ENCODE results near the gene GPATCH2L. TPM values are rescaled to one million over a fixed set of nuclear protein-coding genes. Genes with fewer than 3 reads are reported as not detected.

GPATCH2L gene
- total RNA-seq, 2 donors from 2014 or later: 111 to 116 TPM

GRCh38 chr14:76118594-76118993 lies 33.1 kb upstream of the GPATCH2L start:
- WGBS, 2 experiments (ENCODE audit: insufficient coverage in 1 of 2, insufficient read length in 1 of 2): 86 to 97% methylated on average over 4 of the region's 4 CpGs
- TF ChIP-seq CTCF (conservative IDR thresholded peaks at IDR 0.05): no peak
- no peak overlapping the region for H3K4me3 Mint-ChIP-seq

GRCh38 chr14:76121089-76121748 lies 30.5 kb upstream of the GPATCH2L start:
- 54 to 73% methylated on average over 3 to 4 of the region's 4 CpGs for WGBS, 2 experiments (ENCODE audit: insufficient coverage in 1 of 2, insufficient read length in 1 of 2)
- Mint-ChIP-seq H3K36me3 (ENCODE audit: low read depth) (no peaks in the 10 kb centered on the region), H3K9me3 (no peaks in the 10 kb centered on the region), H3K4me1 (peaks cover 23% of the 10 kb centered on the region), H3K27ac (no peak overlapping the region), H3K4me3 (no peak overlapping the region), H3K27me3 (ENCODE audit: insufficient read depth) (peaks cover 2% of the 10 kb centered on the region)
- H3K9me3 ChIP-seq (ENCODE audit: control insufficient read depth, low read length): no peaks in the 10 kb centered on the region
- H3K4me1 ChIP-seq (ENCODE audit: control insufficient read depth, insufficient read depth, low read length): peaks cover 6% of the 10 kb centered on the region
- no peak overlapping the region for H3K9ac ChIP-seq (ENCODE audit: extremely low read depth, low read length, poor library complexity, severe bottlenecking)
- H3K27ac ChIP-seq (ENCODE audit: low read depth, low read length): no peak overlapping the region
- H3K36me3 ChIP-seq (ENCODE audit: control insufficient read depth, insufficient read depth, low read length): no peaks in the 10 kb centered on the region
- TF ChIP-seq CTCF (conservative IDR thresholded peaks at IDR 0.05): no peak
- H3K27me3 ChIP-seq (ENCODE audit: control insufficient read depth, insufficient read depth, low read length, poor library complexity, severe bottlenecking): no peaks in the 10 kb centered on the region
- H3K4me3 ChIP-seq (ENCODE audit: low read length): no peak overlapping the region
- no peak for DNase-seq

More at GRCh38 chr14:76118594-76118993, 33.1 kb upstream of the GPATCH2L start:
- no peaks in the 10 kb centered on the region for H3K36me3 Mint-ChIP-seq (ENCODE audit: low read depth)
- Histone ChIP-seq H3K9ac (ENCODE audit: extremely low read depth, low read length, poor library complexity, severe bottlenecking) (no peak overlapping the region), H3K27ac (ENCODE audit: low read depth, low read length) (no peak overlapping the region), H3K4me3 (ENCODE audit: low read length) (no peak overlapping the region), H3K9me3 (ENCODE audit: control insufficient read depth, low read length) (no peaks in the 10 kb centered on the region), H3K27me3 (ENCODE audit: control insufficient read depth, insufficient read depth, low read length, poor library complexity, severe bottlenecking) (no peaks in the 10 kb centered on the region), H3K36me3 (ENCODE audit: control insufficient read depth, insufficient read depth, low read length) (no peaks in the 10 kb centered on the region), H3K4me1 (ENCODE audit: control insufficient read depth, insufficient read depth, low read length) (no peaks in the 10 kb centered on the region)
- no peak for DNase-seq
- no peaks in the 10 kb centered on the region for H3K9me3 Mint-ChIP-seq
- H3K27ac Mint-ChIP-seq: no peak overlapping the region
- H3K27me3 Mint-ChIP-seq (ENCODE audit: insufficient read depth): peaks cover 6% of the 10 kb centered on the region
- H3K4me1 Mint-ChIP-seq: peaks cover 20% of the 10 kb centered on the region

- H3K27me3 Mint-ChIP-seq (ENCODE audit: insufficient read depth): peaks cover 2% of the 10 kb centered on the region
- Histone ChIP-seq H3K27me3 (ENCODE audit: control insufficient read depth, insufficient read depth, low read length, poor library complexity, severe bottlenecking) (no peaks in the 10 kb centered on the region), H3K9ac (ENCODE audit: extremely low read depth, low read length, poor library complexity, severe bottlenecking) (no peak overlapping the region), H3K36me3 (ENCODE audit: control insufficient read depth, insufficient read depth, low read length) (no peaks in the 10 kb centered on the region), H3K27ac (ENCODE audit: low read depth, low read length) (no peak overlapping the region), H3K4me3 (ENCODE audit: low read length) (no peak overlapping the region), H3K9me3 (ENCODE audit: control insufficient read depth, low read length) (no peaks in the 10 kb centered on the region), H3K4me1 (ENCODE audit: control insufficient read depth, insufficient read depth, low read length) (peaks cover 6% of the 10 kb centered on the region)
- H3K4me3 Mint-ChIP-seq: no peak overlapping the region
- 80 to 86% methylated on average over 8 to 10 of the region's 10 CpGs for WGBS, 2 experiments (ENCODE audit: insufficient coverage in 1 of 2, insufficient read length in 1 of 2)
- H3K9me3 Mint-ChIP-seq: no peaks in the 10 kb centered on the region
- no peak for TF ChIP-seq CTCF (conservative IDR thresholded peaks at IDR 0.05)
- H3K27ac Mint-ChIP-seq: no peak overlapping the region
- peak; percentile 66 for DNase-seq
- H3K4me1 Mint-ChIP-seq: peaks cover 21% of the 10 kb centered on the region
- H3K36me3 Mint-ChIP-seq (ENCODE audit: low read depth): no peaks in the 10 kb centered on the region
Observed at GRCh38 chr14:76123426-76124225, 28.1 kb upstream of the GPATCH2L start.

All from endodermal cell (in vitro differentiated cells).